ENCODE measurements around the gene UNCX. TPM values are rescaled to one million over a fixed set of nuclear protein-coding genes. Genes with fewer than 3 reads are reported as not detected.
"Not testable (repeated sequence)": the region's sequence is repeated elsewhere in the genome, so short reads cannot be mapped to it uniquely, and the experiment has no call there.

The UNCX gene
- total RNA-seq, 1 donor from 2014 or later, result not detected

DNA sequence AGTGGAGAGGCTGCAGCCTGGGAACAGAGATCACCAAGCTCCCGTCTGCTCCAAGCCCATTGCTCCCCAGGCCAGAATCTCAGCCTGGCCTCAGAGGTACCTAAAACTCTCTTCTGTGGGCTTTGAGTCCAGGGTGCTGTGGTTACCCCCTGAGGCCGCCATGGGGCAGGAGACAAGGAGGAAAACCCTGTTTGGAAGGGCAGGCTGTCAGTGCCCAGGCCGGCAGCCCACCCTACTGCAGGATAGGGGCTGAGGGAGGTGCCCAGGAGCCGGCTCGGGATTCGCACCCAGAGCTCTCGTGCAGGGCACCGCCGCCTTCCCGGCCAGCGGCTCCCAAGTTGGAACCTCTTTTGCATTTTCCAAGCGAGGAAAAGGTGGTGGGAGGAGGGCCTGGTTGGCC, 24.5 kb downstream of the UNCX start:
- DNase-seq (ENCODE audit: low read depth in 2 of 2), result no peak

DNA sequence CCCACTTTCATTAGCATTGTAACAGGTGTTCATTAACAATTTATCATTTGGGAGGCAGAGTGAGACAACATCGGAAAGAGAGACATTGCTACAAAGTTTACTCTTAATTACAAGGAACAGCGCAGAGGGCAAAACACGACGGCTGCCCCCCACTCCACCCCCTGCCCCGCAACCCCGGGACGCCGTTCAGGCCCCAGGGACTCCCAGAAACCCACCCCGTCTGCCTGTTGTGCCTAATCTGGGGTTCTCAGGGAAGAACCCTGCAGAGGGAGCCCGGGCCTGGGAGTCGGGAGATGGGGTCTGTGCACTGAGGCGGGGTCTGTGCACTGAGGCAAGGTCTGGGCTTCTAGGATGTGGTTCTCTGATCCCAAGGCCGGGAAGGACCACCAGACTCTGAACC, 25.2 kb downstream of the UNCX start:
- DNase-seq (ENCODE audit: low read depth in 2 of 2), result no peak

DNA sequence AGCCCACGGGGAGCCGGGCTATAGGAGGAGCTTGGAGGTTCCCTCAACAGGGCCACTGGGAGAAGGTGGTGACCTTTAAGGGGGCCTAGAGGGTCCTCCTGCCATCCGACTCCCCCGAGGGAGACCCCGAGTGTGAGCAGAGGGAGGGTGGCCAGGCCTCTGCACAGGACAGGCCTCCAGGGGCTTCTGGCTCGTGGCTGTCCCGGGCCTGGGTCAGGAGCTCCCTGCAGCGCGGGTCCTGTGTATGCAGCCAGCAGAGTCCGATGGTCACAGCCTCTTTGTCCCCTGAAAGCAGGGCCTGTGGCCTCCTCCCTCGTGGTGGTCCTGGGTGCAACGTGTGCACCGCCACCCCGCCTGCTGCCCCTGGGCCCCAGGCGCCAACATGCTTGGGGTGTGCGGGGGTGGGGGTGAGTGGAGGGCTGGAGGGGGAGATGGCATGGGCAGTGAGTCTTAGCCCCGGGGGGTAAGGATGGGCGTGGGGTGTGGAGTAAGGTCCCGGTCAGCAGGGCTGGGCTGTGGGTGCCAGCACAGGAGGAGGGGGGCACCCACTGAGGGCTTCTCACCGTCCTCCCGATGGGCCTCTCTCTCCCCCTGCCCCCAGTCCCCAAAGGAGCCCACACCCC, 27.1 kb downstream of the UNCX start:
- no peak for DNase-seq (ENCODE audit: low read depth in 2 of 2)

DNA sequence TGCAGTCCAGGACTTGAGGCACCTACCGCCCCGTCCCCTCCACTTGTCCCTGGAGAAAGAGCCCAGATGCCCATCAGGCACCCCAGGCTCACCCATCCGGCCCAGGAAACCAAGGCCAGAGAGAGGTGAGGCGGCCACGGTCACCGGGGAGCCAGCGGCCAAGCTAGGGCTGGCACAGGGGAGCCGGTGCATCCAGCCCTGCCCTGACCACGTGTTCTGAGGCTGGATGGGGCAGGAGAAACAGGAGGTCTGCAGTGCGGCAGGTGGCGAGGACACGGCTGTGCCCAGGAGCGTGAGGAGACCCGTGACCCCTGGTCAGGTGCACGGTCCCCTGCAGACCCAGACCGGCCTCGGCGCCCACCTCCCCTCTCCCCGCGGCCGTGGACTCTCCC, 27.6 kb downstream of the UNCX start:
- DNase-seq (ENCODE audit: low read depth in 2 of 2), result no peak

DNA sequence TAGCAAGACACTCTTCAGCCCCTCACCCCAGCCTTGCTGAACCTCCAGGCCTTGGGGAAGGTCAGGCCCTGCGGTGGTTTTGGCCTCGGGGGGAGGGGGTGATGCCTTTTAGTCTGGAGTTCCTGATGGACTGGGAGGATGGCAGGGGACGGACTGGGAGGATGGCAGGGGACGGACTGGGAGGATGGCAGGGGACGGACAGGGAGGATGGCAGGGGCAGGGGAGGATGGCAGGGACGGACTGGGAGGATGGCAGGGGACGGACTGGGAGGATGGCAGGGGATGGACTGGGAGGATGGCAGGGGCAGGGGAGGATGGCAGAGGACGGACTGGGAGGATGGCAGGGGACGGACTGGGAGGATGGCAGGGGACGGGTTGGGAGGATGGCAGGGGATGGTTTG, 28.4 kb downstream of the UNCX start:
- not testable (repeated sequence) for DNase-seq (ENCODE audit: low read depth in 2 of 2)

DNA sequence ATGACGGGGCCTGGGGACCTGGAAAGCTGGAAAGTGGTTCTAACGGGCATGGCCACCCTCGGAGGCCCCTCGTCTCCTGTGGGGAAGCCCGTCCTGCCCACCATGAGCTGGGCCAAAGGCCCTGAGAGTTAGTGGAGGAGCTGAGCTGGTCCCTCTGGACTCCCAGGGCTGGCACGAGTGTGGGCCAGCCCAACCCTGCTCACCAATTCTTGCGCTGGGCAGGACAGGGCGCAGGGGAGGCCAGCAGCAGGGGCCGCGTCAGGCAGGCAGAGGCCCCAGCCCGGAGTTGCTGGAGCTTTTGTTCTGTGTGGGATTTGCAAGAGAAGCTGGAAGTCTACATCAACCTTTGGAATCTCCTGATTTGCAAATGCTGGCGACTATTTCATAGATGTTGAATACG, 29.8 kb downstream of the UNCX start:
- no peak for DNase-seq (ENCODE audit: low read depth in 2 of 2)

DNA sequence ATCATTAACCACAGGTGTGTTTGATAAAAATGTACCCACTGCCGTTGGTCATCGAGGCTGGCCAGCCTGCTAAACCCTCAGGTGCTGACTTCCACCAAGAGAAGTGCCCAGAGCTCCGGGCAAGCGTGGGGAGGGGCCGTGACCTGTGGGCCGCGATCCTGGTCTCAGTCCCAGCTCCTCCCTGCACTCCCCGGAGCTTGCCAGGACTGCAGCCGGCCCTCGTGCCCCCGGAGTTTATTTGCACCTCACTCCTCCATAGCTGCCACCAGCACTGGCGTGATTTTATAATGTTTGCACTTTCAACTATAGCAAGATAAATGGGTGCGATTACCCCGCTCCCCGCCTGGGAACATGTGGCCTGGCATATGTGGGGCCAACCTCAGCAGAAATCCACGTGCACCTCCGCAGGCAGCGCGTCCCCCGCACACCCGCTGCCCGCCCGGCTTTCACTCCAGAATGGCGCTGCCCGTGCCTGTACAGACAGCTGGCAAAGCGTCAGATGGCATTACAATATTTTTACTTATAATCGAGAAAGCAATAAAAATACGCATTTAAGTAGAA, 30.8 kb downstream of the UNCX start:
- no peak for DNase-seq (ENCODE audit: low read depth in 2 of 2)

DNA sequence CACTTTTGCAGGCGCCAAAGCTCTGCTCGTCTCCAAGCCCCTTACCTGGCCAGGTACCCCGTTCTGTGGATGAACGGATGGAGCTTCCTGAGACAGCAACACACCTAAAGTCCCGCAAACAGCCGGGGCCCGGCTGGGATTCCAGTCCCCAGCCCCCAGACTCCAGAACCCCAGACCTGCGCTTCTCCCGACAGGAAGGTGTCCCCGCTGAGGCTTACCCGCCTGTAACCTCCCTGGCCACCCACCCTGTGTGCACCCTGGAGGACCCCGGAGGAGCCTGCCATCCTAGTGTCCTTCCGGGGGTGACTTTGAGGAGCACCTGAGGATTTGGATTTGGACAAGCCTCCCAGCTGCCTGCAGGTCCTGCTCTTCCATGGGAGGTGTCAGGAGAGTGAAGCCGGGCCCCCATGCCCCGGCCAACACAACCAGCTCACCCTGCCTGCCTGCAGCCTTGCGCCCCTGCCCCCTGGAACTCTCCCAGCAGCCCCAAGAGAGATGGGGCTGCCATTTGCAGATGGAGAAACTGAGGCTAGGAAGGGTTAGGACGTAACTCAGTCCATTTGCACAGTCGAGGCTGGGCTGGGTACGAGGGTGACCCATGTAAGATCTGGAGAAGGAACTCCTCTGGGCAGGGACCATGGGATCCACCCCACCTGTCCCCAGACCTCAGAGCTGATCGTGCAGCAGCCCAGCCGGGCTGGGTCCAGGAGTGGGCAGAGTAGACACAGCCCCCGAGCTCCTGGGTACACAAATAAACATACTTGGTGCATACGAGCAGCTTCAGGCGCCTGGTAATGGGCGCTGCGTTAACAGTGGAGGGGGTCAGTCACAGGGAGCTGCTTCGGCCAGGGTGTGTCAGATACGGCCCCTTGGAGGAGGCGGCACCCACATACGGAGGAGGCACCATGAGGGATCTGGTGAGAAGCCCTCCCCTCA, 31.9 kb downstream of the UNCX start:
- DNase-seq (ENCODE audit: low read depth in 2 of 2), result no peak

DNA sequence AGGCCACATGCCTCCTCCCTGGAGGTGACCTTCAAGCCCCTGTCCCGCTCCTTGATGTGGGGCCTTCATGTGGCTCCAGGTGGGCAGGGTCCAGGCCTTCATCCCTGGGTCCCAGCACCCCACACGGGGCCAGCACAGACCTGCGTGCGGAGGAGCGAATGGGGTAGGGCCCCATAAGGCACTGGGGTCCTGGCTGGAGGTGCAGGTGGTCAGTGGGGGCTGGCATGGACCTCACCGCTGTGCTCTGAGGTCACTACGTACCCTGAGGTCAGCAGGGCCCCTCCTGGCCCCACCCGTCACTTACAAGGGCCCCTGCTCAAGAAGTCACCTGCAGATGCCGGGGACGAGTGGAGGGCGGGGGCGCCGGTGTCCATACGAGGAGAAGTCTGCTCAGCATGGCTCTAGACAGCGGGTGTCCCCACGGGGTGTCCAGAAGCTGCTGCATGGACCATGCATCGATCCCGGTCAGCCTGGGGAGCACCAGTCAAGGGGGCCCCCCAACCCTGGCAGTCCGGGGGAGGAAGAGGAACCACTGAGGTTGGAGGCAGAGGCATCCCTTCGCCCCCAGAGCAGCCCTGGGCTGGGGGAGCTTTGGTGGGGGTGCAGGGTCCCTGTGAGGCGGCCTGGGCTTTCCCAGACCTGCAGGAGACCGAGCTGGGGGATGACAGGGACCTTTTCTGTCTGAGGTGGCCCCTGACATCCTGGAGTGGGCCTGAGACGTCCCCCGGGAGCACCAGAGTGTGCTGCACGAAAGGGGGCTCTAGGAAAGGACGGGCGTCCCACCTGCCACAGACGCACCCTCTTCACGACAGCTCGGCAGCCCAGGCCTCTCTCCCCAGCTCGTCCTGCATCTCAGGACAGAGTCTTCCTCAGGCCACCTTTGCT, 34.6 kb downstream of the UNCX start:
- no peak for DNase-seq (ENCODE audit: low read depth in 2 of 2)

DNA sequence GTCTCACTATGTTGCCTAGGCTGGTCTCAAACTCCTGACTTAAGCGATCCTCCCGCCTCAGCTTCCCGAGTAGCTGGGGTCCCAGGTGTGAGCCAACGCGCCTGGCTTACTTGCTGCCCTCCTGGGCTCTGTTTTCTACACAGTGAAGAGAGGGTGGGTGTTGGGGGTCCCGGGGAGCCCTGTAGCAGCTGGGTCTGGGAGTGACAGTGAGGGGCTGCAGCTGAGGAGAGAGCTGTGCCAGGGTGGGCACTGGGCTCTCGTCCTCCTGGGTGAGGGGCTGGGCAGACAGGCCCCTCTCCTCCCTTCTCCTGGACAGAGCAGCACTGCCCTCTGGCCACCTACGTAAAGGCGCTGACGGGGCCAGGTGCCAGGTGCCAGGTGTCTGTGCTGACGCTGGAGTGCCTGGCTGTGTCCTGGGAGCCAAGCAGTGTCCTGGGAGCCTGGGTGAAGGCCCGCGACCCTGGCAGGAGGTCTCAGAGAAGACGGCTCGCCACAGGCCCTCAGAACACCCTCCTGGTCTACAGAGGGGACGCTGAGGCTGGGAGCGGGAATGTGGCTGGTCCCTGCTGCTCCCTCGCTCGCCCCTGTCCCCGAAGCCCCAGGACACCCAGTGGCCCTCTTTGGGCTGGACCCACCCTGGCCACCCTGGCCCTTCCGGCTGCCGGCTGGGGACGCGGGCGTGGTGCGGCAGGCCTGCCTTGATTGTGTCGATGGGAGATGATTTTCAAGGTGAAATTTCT, 35.6 kb downstream of the UNCX start:
- DNase-seq (ENCODE audit: low read depth in 2 of 2), result no peak

DNA sequence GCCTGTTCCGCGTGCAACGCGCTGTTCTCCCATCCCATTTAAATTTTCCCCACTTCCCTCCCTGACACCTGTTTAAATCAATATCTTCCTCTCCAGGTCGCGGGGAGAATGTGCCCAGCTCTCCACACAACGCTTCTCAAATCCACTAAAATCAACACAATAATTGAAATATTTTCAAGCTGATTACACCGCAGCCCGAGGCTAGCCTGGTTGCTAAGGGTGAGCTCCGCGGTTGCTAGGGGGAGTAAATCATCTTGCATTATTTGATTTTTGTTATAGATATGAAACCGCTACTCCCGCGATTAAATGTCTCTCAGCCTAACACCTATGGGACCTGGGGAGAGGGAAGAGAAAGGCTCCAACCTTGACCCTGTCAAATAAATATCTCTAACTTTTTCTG, 36.2 kb downstream of the UNCX start:
- no peak for DNase-seq (ENCODE audit: low read depth in 2 of 2)

DNA sequence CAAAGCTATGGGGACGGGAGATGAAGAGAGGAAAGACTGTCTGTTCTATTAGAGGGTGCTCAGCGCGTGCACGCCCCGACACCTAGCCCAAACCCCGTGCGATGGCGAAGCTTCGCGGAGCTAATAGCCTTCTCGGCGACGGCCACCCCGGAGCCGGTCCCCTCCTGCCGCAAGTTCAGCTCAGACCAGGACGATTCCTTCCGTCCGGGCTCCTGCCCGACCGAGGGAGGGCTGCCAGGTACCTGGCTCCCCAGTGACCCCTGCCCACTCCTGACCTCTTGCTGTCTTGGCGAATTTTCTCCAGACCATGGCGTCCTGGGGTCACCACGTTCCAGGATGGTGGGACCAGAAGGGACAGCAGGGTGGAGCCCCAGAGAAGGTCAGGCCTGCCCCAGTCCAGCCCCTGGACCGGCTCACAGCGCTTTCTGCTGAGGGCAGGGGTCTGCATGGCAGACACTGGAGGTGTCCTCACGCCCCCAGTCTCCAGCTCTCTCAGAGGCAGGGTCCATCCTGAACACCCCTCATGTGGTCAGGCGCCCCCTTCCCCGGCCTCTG, 36.7 kb downstream of the UNCX start:
- DNase-seq (ENCODE audit: low read depth in 2 of 2), result no peak

DNA sequence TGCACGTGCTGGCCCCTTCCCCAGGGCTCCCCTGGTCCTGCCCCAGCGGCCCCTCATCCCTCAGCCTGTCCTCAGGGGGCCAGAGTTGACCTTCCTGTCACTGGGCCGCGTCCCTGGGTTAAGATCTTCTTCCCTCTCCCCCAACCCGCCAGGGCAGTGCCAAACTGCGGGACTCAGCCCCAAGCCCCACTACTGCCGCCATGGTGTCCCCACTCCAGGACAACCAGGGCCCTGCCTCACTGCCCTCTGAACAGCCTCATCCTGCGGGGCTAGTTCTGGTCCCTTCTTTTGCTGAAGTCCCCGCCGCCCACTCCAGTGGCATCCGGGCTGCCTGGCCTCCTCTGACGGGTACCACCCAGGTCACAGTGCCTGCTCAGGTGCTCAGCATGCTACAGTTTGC, 37.5 kb downstream of the UNCX start:
- DNase-seq (ENCODE audit: low read depth in 2 of 2), result no peak

DNA sequence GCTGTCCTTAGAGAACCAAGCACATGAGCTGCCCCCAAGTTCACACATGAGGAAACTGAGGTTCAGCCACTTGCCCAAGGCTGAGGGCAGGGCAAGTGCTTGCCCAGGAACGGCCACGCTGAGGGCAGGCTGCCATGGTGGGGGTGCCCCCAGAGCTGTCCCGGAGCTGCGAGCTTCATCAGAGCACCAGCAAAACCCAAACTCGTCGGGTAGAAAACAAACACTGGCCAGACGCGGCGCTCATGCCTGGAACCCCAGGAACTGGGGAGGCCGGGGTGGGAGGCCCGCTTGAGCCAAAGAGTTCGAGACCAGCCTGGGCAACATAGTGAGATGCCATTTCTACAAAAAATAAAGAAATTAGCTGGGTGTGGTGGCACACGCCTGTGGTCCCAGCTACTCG, 38.4 kb downstream of the UNCX start:
- no peak for DNase-seq (ENCODE audit: low read depth in 2 of 2)

DNA sequence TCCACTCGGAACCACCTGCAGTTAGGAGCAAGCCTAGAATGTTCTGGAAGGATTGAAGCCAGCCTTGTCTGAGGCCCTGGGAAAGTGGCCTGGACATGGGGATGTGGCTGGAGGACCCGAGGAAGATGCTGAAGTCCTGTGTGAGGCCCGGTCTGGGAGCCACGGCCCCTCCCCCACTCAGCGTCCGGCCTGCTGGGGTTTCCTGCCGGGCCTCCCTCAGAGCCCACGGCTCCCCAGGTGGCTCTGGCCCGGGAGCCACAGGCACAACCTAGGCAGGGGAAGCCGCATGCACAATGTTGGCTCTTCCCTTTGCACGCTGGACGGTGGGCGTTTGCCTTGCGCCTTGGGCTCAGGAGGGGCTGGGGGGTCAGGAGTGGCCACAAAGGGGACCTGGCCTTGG, 39.0 kb downstream of the UNCX start:
- no peak for DNase-seq (ENCODE audit: low read depth in 2 of 2)

DNA sequence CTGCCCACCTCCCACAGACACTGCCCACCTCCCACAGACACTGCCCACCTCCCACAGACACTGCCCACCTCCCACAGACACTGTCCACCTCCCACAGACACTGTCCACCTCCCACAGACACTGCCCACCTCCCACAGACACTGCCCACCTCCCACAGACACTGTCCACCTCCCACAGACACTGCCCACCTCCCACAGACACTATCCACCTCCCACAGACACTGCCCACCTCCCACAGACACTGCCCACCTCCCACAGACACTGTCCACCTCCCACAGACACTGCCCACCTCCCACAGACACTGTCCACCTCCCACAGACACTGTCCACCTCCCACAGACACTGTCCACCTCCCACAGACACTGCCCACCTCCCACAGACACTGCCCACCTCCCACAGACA, 39.5 kb downstream of the UNCX start:
- DNase-seq (ENCODE audit: low read depth in 2 of 2), result not testable (repeated sequence)

DNA sequence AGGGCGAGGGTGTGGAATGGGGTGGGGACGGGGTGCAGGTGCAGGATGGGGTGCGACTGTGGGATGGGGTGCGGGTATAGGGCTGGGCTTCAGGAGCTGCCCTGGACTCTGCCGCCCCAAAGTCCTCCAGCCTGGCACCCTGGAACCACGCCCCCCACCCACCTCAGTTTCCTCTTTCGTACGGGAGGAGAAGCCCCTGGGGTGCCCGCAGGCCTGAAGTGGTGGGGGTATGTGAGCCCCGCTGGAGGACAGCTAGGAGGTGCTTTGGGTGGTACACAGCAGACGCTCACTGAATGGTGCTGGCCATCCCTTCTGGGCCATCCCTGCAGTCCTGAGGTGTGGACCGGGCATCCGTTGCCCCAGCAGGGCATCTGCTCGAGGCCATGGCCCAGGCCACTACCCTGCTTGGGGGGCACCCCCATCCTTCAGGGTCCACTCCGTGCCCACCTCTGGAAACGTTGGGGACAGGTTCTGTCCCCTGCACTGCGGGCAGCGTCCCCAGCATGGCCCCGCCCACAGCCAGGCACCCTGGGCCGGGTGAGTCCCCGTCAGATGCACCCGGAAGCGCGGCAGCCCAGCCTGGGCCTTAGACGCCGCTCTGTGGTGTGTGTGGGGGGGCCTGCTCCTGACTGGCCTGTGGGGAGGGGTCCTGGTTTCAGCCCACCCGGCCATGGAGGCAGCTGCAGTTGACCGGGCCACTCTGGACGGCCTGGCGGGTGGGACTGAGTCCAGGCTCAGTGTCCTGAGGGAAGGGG, 41.6 kb downstream of the UNCX start:
- no peak for DNase-seq (ENCODE audit: low read depth in 2 of 2)

DNA sequence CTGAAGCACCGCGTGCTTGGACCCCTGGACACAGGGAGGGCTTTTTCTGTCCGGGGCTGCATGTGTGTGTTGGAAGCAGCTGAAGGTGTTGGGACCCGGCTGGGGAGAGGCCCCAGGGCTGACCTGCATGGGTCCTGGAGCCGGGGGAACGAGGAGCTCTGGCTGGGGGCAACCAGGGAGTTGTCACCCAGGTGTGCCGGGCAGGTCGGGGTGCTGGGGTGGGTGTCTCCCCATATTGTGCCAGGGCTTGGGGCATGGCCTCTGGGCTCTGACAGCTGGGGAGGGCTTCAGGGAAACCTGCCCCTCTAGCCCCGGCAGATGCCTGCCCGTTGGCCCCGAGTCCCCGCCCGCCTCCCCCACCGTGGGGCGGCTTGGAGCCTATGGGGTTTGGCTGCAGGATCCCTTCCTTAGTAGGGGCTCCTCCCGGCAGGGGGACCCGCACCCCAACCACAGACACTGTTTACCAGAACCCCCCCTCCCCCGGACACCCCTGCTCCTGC, 42.3 kb downstream of the UNCX start:
- no peak for DNase-seq (ENCODE audit: low read depth in 2 of 2)

DNA sequence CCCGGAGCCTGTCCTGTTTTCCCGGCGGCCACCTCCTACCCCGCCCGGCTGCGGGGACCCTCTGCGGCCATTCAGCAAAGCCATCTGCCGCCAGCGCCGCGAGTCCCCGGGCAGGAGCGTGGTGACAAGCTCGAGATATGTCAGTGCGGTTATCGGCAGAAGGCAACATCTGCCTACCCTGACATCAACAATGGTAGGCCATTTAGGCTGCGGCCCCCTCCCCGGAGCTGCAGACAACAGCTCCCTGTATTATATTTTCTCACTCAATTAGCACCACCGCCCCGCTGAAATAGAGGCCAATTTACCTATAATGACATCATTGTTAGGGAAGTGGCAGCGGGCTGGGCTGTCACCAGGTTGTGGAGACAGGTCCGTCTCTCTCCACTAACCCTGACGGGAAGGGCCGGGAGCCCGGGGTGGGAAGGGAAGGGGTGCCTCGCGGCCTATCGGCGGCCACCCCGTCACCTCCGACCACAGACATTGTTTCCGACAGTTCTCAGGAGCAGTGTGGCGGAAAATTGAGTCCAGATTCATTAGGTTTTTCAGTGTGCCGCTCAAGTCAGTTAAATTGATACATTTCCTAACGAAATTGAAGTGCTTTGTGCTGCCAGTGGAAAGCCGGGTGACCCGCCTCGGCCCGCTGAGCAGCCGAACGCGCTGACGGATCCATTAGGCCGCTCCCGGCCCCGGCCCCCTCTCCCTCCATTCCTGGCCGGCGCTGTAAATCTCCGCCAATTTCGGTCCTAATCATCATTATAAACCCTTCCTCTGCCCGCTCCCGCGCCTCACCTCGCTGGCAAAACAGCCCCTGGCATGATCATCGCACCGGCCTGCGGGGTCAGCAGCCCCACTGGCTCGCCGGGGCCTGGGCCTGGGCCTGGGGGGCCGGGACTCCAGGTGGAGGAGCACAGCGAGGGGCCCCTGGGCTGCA, 43.0 kb downstream of the UNCX start:
- DNase-seq (ENCODE audit: low read depth in 2 of 2), result no peak
